Sigmoid colon (tissue), 4 donors: ENCODE measurements around the gene C1orf35.

ENCODE experiments used
- CTCF ChIP-seq, 4 experiments: fragments of 450-650 bp in 3 of 4; fragments of 200-600 bp in 1 of 4; IDR thresholded peaks; one replicate each; pipeline ENCODE4 v1.5.1; 2016 to 2019; ENCODE audit warnings: antibody characterized with exemption in 4 of 4, mild to moderate bottlenecking in 3 of 4, moderate library complexity in 2 of 4
- EP300 ChIP-seq, 4 donors: sonication (generic); formaldehyde crosslinking; IDR thresholded peaks; one replicate each; pipeline ENCODE4 v1.6.1; 2017; ENCODE audit warnings: antibody characterized with exemption in 4 of 4
- POLR2A ChIP-seq, 2 donors: fragments of 450-650 bp; IDR thresholded peaks; one replicate each; pipeline ENCODE4 v1.6.1; 2016; ENCODE audit warnings: antibody characterized with exemption in 2 of 2, mild to moderate bottlenecking in 2 of 2, moderate library complexity in 2 of 2

GRCh38 chr1:228147768-228148167 lies 44.6 kb upstream of the C1orf35 start:
- no peak for TF ChIP-seq CTCF (IDR thresholded peaks at IDR 0.05)
- no peak for TF ChIP-seq POLR2A (IDR thresholded peaks at IDR 0.05)
- TF ChIP-seq EP300 (IDR thresholded peaks at IDR 0.05): no peak
